ENCODE measurements around the gene PRDM16.

Gene PRDM16

DNA sequence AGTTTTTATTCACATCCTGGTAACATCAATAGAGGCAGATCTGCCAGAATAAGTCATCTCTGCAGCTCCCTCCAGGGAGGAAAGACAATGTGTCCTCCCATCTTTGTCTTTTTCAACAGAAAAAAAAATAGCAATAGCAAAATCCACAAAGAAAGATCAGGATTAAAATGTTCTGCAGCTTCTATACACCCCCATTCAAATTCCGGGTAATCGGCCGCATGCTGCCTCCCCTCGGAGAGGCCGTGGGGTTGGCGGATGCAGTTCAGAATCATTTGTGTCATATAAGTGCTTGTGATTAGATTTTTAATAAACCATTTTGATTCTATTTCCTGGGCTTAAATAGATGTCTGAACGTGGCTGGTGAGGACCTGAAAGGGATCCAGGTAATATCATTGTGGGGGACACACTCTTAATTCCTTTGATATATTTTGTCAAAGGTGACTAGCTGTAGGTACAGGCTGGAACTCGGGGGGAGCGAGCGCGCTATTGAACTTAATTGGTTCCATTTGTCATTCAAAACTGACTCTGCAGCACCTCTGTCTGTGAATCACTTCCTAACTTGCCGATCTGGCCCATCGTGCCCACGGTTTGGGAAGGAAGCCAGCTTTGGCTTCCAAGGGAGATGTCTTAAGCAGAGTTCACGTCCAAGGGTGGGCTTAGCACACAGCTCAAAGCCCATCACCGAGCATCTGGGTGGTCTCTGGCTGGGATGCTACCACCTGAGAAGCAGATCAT is 299.9 kb downstream of the PRDM16 start:
- Histone ChIP-seq H3K9ac (ENCODE audit: low read depth, low read length) (0 out of 2 replicates have a peak overlapping the region, but pooled peaks have one; percentile 27), H3K36me3 (ENCODE audit: insufficient read depth, low read length) (no peaks in the 10 kb centered on the region), H3K4me1 (ENCODE audit: insufficient read depth, low read length) (peaks cover 13% of the 10 kb centered on the region), H3K27me3 (ENCODE audit: insufficient read depth, low read length) (no peaks in the 10 kb centered on the region), H3K4me3 (ENCODE audit: low read length) (no peak overlapping the region), H3K9me3 (ENCODE audit: insufficient read depth, low read depth, low read length) (no peaks in the 10 kb centered on the region), H3K27ac (ENCODE audit: low read depth, low read length) (no peak overlapping the region)
- WGBS, result 58% methylated on average over 16 of the region's 16 CpGs

DNA sequence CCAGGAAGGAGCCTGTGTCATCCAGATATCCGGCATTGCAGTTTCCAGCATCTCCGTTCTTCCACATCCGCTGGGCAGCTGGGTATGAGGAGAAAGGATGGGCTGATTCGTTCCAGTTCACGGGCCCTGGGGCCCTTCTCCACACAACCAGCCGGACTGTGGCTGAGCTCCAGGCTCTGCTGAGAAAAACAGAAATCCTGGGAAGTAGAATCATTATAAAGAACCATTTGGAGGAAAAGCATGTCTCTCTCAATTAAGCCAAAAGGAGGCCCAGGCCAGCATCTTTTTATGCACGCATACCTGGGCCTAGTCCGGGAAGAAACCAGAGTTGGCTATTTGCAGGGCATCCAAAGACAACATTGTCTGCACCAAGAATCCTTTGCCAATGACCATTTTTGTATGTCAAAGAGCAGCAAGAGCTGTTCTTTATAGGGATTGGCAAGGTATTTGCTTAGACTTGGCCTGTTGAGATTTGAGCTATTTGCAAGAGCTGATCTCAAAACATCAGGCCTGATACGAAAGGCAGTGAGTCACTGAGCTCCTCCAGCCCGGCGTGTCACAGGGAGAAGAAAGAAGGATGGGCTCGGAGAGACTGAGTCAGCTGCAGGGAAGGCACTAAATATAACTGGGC is 300.6 kb downstream of the PRDM16 start:
- H3K27ac ChIP-seq (ENCODE audit: low read depth, low read length), result no peak overlapping the region
- WGBS, result 83% methylated on average over 11 of the region's 12 CpGs
- H3K36me3 ChIP-seq (ENCODE audit: insufficient read depth, low read length), result no peaks in the 10 kb centered on the region
- H3K9me3 ChIP-seq (ENCODE audit: insufficient read depth, low read depth, low read length), result no peaks in the 10 kb centered on the region
- no peaks in the 10 kb centered on the region for H3K27me3 ChIP-seq (ENCODE audit: insufficient read depth, low read length)
- no peak overlapping the region for H3K9ac ChIP-seq (ENCODE audit: low read depth, low read length)
- H3K4me3 ChIP-seq (ENCODE audit: low read length), result no peak overlapping the region
- peaks cover 13% of the 10 kb centered on the region for H3K4me1 ChIP-seq (ENCODE audit: insufficient read depth, low read length)

DNA sequence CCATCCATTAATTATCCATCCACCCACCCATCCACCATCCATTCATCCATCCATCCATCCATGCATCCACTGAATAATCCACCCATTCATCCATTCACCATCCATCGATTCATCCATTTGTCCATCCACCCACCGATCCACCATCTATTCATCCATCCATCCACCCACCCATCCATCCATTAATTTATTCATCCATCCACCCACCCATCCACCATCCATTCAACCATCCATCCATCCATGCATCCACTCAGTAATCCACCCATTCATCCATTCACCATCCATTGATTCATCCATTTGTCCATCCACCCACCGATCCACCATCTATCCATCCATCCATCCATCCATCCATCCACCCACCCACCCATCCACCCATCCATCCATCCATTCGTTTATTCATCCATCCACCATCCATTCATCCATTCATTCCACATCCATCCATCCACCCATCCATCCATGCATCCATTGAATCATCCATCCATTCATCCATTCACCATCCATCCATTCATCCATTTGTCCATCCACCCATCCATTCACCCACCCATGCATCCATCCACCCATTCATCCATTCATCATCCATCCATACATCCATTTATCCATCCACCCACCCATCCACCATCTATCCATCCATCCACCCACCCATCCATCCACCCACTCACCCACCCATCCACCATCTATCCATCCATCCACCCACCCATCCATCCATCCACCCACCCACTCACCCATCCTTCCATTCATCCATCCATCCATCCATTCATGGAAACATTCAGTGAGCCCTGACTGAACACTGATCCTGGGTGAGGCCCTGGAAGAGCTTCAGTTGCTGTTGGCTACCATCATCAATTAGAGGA is 302.1 kb downstream of the PRDM16 start:
- Histone ChIP-seq H3K4me1 (ENCODE audit: insufficient read depth, low read length) (peaks cover 13% of the 10 kb centered on the region), H3K27me3 (ENCODE audit: insufficient read depth, low read length) (no peaks in the 10 kb centered on the region)
- 93% methylated on average over 4 of the region's 4 CpGs for WGBS

DNA sequence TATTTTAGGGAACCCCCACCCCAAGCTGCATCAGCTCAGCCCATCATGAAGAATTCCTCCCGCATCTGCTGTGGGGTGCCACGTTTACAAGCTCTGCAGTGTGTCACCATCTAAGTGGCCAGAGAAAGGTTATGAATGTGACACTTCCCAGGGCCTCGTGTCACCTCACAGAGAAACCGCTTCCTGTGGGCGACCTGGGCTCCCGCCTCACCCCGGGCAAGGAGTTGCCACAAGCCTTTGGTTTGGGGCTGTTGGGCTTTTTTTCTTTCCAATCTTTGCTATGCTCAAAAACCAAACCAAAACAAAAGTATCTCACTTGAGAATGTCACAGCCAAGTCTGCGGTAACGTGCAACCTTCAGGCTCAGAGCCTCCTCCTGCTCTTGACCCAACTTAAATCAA is 303.3 kb downstream of the PRDM16 start:
- WGBS, result 92% methylated on average over 9 of the region's 9 CpGs
- Histone ChIP-seq H3K27ac (ENCODE audit: low read depth, low read length) (no peak overlapping the region), H3K36me3 (ENCODE audit: insufficient read depth, low read length) (no peaks in the 10 kb centered on the region), H3K4me1 (ENCODE audit: insufficient read depth, low read length) (peaks cover 13% of the 10 kb centered on the region), H3K9ac (ENCODE audit: low read depth, low read length) (no peak overlapping the region), H3K9me3 (ENCODE audit: insufficient read depth, low read depth, low read length) (no peaks in the 10 kb centered on the region), H3K4me3 (ENCODE audit: low read length) (no peak overlapping the region), H3K27me3 (ENCODE audit: insufficient read depth, low read length) (no peaks in the 10 kb centered on the region)

More for the DNA sequence above, 302.1 kb downstream of the PRDM16 start:
- no peak overlapping the region for H3K9ac ChIP-seq (ENCODE audit: low read depth, low read length)
- H3K36me3 ChIP-seq (ENCODE audit: insufficient read depth, low read length), result no peaks in the 10 kb centered on the region
- no peaks in the 10 kb centered on the region for H3K9me3 ChIP-seq (ENCODE audit: insufficient read depth, low read depth, low read length)
- H3K27ac ChIP-seq (ENCODE audit: low read depth, low read length), result no peak overlapping the region
- no peak overlapping the region for H3K4me3 ChIP-seq (ENCODE audit: low read length)

DNA sequence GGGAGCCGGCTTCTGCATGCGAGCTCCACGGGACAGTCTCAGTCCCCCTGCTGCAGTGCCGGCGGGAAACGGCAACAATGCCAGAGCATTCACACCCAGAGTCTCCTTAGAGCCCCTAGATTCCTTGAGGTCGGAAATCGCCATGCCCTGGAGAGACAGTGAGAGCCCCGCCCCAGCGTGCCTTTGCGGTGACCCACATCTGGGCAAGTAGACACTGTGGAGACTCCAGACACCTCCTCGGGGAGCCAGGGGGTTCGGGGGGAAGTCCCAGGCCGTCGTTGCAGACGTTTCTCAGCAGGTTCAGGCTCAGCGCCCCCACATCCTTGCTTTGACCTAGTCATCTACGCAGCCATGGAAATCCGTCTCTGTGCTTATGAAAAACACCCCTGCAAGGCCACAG is 304.2 kb downstream of the PRDM16 start:
- 94% methylated on average over 19 of the region's 19 CpGs for WGBS

DNA sequence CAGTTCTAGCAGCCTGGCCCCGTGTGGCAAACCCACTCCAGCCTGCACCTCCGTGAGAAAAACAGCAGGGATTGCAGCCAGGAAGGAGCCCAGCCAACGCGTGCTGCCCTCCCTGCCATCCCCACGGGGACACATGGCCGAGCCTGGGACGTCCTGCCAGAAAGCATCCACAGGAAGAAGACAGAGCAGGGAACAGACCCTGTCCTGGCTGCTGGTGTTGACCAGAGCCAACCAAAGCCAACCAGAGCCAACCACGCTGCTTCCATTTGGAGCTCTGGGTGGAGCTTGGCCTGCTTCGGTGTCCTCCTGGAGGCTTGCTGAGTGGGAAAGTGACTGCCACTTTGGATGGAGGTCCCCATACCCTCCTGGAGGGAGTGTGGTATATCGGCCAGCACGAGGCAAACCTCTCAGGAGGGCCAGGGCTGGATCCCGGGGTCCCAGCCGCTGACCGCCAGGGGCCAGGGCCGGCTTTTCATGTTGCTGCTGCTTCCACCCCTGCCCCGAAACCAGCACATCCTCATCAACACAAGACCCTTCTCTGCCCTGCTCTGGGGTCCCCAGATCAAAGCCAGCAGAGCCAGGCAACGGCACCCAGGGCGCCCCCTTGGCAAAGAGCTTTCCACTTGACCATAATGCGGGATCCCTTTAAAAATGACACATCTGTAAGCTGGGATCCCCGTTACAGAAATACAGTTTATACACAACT is 304.9 kb downstream of the PRDM16 start:
- H3K9ac ChIP-seq (ENCODE audit: low read depth, low read length), result no peak overlapping the region
- WGBS, result 93% methylated on average over 20 of the region's 20 CpGs
- H3K27ac ChIP-seq (ENCODE audit: low read depth, low read length), result no peak overlapping the region
- H3K27me3 ChIP-seq (ENCODE audit: insufficient read depth, low read length), result no peaks in the 10 kb centered on the region
- H3K4me1 ChIP-seq (ENCODE audit: insufficient read depth, low read length), result peaks cover 8% of the 10 kb centered on the region
- H3K9me3 ChIP-seq (ENCODE audit: insufficient read depth, low read depth, low read length), result no peaks in the 10 kb centered on the region
- no peak overlapping the region for H3K4me3 ChIP-seq (ENCODE audit: low read length)
- no peaks in the 10 kb centered on the region for H3K36me3 ChIP-seq (ENCODE audit: insufficient read depth, low read length)

More for the DNA sequence above, 304.2 kb downstream of the PRDM16 start:
- H3K4me1 ChIP-seq (ENCODE audit: insufficient read depth, low read length), result peaks cover 13% of the 10 kb centered on the region
- no peaks in the 10 kb centered on the region for H3K9me3 ChIP-seq (ENCODE audit: insufficient read depth, low read depth, low read length)
- H3K9ac ChIP-seq (ENCODE audit: low read depth, low read length), result no peak overlapping the region
- H3K4me3 ChIP-seq (ENCODE audit: low read length), result no peak overlapping the region
- H3K27me3 ChIP-seq (ENCODE audit: insufficient read depth, low read length), result no peaks in the 10 kb centered on the region
- H3K36me3 ChIP-seq (ENCODE audit: insufficient read depth, low read length), result no peaks in the 10 kb centered on the region
- H3K27ac ChIP-seq (ENCODE audit: low read depth, low read length), result no peak overlapping the region

DNA sequence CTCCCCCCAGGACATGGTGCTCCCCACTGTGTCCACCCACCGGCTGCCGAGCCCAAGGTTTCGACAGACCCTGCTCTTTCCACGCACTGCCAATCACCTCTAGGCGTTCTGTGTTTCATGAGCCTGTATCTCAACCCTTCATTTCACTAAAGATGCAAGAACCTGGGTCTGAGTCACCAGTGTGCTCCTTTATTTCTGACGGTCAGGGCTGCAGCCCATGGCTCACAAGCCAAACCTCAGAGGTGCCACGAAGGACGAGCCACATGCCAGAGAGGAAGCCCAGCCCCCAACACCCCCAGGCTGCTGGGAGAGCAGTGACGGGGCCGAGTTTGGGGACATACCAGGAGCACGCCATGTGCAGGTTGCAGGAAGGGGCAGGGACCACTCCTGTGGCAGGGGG is 306.2 kb downstream of the PRDM16 start:
- Histone ChIP-seq H3K9me3 (ENCODE audit: insufficient read depth, low read depth, low read length) (no peaks in the 10 kb centered on the region), H3K4me1 (ENCODE audit: insufficient read depth, low read length) (no peaks in the 10 kb centered on the region), H3K4me3 (ENCODE audit: low read length) (no peak overlapping the region), H3K27ac (ENCODE audit: low read depth, low read length) (no peak overlapping the region), H3K36me3 (ENCODE audit: insufficient read depth, low read length) (no peaks in the 10 kb centered on the region), H3K27me3 (ENCODE audit: insufficient read depth, low read length) (no peaks in the 10 kb centered on the region), H3K9ac (ENCODE audit: low read depth, low read length) (no peak overlapping the region)
- WGBS, result 87% methylated on average over 11 of the region's 11 CpGs

DNA sequence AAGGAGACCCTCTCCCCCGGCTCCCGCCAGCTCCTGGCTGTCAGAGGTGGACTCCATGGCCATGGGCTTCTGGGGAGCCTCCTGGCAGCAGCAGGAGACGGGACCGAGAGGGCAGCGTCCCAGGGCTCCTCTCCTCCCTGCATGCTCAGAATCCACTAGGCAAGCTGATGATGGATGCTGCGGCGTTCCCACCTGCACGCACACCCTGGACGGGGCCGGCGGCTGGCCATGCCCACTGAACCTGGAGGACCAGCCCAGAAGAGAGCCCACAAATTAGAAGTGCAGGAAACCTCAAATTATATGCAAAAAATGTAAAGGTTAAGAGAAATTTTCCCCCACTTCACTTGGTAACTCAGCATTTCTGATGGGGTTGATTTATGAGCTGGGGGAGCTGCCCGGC is 308.2 kb downstream of the PRDM16 start:
- Histone ChIP-seq H3K4me1 (ENCODE audit: insufficient read depth, low read length) (no peaks in the 10 kb centered on the region), H3K4me3 (ENCODE audit: low read length) (no peak overlapping the region), H3K36me3 (ENCODE audit: insufficient read depth, low read length) (no peaks in the 10 kb centered on the region), H3K9me3 (ENCODE audit: insufficient read depth, low read depth, low read length) (no peaks in the 10 kb centered on the region), H3K9ac (ENCODE audit: low read depth, low read length) (no peak overlapping the region), H3K27ac (ENCODE audit: low read depth, low read length) (no peak overlapping the region), H3K27me3 (ENCODE audit: insufficient read depth, low read length) (no peaks in the 10 kb centered on the region)
- WGBS, result 96% methylated on average over 12 of the region's 12 CpGs

DNA sequence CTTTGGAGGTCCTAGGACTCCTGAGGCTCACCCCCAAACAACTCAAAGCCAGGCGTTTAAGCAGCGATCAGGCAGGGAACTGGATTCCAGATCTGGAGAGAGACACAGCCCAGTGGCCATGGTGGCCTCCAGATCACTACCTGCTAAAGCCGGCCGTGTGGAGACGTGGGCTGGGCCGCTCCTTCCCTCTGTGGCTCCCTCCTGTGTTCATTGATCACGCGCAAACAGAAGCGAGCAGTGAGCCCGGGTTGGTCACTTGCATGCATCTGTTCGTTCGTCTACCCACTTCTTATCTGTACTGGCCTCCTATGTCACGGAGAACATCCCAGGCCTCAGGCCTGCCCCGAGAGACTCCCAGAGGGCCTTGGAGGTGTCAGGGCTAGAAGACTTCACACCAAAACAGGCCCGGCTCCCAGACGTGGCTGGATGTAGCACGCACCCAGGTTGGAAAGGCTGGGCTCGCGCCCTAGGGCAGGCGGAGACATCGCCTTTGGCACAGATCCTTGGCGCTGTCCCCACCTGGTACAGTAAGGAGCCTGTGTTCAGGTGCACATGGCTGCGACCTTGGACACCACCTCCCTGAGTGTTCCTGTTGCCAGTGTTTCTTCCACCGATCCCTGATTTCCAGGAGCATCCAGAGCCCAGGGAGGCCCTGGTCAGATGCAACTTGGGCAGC is 308.7 kb downstream of the PRDM16 start:
- Histone ChIP-seq H3K4me3 (ENCODE audit: low read length) (no peak overlapping the region), H3K36me3 (ENCODE audit: insufficient read depth, low read length) (no peaks in the 10 kb centered on the region), H3K27me3 (ENCODE audit: insufficient read depth, low read length) (no peaks in the 10 kb centered on the region), H3K9ac (ENCODE audit: low read depth, low read length) (no peak overlapping the region), H3K4me1 (ENCODE audit: insufficient read depth, low read length) (no peaks in the 10 kb centered on the region), H3K27ac (ENCODE audit: low read depth, low read length) (no peak overlapping the region), H3K9me3 (ENCODE audit: insufficient read depth, low read depth, low read length) (no peaks in the 10 kb centered on the region)
- 90% methylated on average over 24 of the region's 24 CpGs for WGBS

DNA sequence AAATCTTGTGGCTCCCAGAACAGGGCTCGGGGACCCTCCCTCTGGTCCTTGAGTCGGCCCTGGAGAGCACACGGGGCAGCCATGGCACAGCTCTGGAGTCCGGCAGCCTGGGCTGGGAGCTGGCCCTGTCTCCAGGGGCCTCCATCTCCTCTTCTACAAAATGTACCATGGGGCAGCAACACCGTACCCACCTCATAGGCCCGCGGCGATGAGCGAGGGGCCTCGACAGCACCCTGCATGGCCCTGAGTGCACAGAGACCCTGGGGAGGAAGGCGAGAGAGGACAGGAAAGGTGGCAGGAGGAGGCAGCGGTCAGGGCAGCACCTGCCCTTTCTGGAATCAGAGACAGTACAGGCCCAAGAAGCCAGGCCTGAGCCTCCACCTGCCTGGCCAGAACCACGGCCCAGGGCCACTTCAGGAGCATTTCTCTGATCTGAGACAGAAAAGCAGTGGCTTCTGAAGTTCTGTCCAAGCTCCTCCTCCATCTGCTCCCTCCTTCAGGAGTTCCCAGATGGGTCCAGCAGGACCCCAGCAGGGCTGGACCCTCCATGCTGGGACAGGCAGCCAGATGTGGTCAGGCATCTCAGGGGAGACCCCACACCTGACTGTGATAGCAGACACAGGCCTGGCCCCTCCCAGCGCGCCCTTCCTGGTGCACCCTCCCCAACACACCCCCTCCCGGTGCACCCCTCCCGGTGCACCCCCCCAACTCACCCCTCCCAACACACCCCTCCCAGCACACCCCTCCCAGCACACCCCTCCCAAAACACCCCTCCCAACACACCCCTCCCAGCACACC is 309.6 kb downstream of the PRDM16 start:
- H3K36me3 ChIP-seq (ENCODE audit: insufficient read depth, low read length), result no peaks in the 10 kb centered on the region
- no peaks in the 10 kb centered on the region for H3K27me3 ChIP-seq (ENCODE audit: insufficient read depth, low read length)
- H3K4me3 ChIP-seq (ENCODE audit: low read length), result no peak overlapping the region
- no peak overlapping the region for H3K27ac ChIP-seq (ENCODE audit: low read depth, low read length)
- no peaks in the 10 kb centered on the region for H3K4me1 ChIP-seq (ENCODE audit: insufficient read depth, low read length)
- H3K9ac ChIP-seq (ENCODE audit: low read depth, low read length), result no peak overlapping the region
- WGBS, result 95% methylated on average over 15 of the region's 17 CpGs
- H3K9me3 ChIP-seq (ENCODE audit: insufficient read depth, low read depth, low read length), result no peaks in the 10 kb centered on the region

Measured in HUES64 (cell line).